RPMI7951 (cell line): Measurements from ENCODE around the gene SFXN3. TPM values are rescaled to one million over a fixed set of nuclear protein-coding genes. Genes with fewer than 3 reads are reported as not detected.

ENCODE experiments used
- DNase-seq: peaks from one replicate; pipeline ENCODE4 v3.0.0-alpha.2; 2012; ENCODE audit warnings: low read depth
- total RNA-seq: library from RNA; depleted of rRNA; stranded (reverse); fragments of >200 nt; shearing (Covaris generic); gene quantifications from 2 replicates; pipeline ENCODE4 v1.2.3, GENCODE V29; 2014

Gene SFXN3
- total RNA-seq, 1 experiment from 2014 or later: 125 TPM

DNA sequence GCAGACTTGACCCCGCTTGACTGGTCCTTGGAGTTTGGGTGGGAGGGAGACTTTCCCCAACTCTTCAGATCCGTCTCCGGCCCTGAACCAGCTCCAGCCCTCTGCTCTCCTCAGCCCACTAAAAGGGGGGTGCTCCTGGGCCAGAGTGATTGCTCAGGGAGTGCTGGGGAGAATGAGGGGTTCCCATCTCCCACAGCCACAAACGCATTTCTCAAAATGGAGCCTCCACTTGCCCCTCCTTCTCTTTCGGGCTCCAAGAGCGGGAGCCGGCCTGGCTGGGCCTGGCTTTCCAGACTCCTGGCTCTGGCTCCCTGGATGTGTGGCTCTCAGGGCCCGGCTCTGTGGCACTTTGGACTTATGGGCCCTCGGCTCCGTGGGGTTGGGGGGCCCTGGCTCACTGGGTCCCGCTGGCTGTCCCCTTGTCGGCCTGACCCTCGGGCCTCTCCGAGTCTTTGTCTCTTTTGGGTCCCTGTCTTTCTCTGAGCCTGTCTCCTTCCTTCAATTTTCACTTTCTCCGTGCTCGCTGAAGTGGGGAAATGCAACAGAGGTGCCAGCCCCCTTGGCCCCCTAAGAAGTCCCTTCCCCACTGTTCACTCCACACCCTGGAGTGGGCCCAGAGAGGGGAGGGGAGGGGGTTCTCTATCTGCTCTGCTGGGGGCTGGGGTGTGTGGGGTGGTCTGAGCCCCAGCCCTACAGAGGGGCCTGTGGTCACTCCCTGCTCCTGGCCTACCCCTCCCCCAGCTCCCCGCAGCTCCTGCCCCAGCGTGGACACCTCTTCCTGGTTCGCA lies 30.7 kb upstream of the SFXN3 start:
- DNase-seq: no peak

- peak; percentile 74 for DNase-seq
These were observed 29.9 kb upstream of the SFXN3 start for GRCh38 chr10:101000915-101001658.

DNA sequence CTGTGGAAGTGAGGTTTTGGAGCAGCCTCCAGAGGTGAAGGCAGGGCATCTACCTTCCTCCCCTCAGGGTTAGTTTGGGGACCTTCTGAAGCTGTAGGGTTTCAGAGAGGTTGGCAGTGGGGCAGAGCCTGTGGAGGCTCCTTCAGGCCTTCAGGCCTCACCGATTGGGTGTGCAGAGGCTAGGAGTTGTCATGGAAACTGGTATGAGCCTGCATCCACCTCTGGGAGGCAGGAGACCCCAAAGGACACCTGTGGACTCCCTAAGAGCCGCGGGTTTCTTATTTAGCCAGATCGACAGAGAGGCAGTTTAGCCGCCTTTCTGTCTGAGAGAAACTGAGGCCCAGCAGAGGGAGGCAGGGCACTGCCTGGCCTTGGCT lies 29.4 kb upstream of the SFXN3 start:
- DNase-seq: no peak

- no peak for DNase-seq
These were observed 28.6 kb upstream of the SFXN3 start for GRCh38 chr10:101002456-101002855.

- DNase-seq: no peak
These were observed 27.3 kb upstream of the SFXN3 start for GRCh38 chr10:101003639-101004206.

DNA sequence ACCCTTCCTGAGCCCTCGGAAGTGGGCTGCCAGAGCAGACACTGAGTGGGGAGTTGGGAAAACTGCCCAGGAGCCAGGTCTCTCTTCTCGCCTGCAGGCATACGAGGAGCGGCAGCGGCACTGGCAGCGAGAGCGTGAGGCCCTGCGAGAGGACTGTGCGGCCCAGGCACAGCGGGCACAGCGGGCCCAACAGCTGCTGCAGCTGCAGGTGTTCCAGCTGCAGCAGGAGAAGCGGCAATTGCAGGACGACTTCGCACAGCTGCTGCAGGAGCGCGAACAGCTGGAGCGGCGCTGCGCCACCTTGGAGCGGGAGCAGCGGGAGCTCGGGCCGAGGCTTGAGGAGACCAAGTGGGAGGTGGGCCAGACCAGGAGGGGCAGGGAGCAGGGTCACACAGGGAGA lies 25.7 kb upstream of the SFXN3 start:
- DNase-seq: no peak

GRCh38 chr10:101005869-101006567 lies 25.0 kb upstream of the SFXN3 start:
- DNase-seq: no peak

GRCh38 chr10:101006593-101007098 lies 24.4 kb upstream of the SFXN3 start:
- no peak for DNase-seq

DNA sequence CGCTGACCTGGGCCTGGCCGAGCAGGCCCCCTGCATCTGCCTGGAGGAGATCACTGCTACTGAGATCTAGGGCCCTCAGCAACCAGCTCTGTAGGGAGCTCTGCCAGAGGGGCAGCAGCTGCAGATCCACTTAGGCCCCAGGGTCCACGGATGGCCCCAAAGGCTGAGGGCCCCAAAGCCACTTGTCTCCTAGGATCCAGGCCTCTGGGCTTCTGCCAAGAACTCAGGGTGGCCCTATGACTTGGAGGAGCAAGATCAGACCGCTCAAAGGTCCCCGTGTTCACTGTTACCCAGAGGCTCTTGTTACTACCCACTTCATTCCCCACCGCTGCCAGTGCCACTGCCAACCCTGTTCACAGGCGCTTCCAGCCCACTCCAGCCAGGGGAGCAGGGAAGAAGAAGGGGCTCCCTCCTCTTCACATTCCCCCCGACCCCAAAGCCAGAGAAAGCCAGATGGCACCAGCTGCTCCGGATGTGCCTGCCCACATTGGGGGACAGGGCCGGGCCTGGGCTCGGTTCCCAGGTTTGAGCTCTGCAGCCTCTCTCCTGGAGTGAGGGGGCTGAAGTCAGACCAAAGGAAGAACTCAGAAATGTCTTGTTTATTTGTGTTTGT lies 23.8 kb upstream of the SFXN3 start:
- no peak for DNase-seq

- DNase-seq: no peak
These were observed 22.9 kb upstream of the SFXN3 start for GRCh38 chr10:101007915-101008822.

DNA sequence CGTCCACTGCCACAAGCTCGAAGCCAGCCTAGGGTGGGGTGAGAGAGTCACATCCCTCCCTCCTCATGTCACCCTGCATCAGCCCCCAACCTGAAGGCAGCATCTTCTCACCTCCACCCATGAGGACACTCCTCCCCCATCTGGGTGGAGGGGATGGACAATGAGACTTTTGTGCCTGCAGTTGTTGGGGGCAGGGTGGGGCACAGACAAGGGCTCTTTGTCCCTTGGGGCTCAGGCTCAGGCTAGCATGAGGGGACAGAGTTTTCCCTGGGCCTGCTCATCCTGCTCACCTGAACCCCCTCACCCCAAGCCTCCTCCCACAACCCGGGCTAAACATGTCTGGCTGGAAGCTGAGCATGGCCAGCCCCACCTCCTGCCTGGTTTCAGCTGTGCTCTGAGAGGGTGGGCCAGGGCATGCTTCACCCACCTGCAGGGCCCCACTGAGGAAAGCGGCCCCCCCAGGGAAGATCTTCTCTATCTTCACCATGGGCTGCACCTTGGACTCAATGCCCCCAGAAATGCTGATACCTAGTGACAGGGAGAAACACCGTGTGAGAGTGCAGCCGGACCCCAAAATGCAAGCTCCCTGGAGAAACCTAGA lies 22.1 kb upstream of the SFXN3 start:
- DNase-seq: no peak

DNA sequence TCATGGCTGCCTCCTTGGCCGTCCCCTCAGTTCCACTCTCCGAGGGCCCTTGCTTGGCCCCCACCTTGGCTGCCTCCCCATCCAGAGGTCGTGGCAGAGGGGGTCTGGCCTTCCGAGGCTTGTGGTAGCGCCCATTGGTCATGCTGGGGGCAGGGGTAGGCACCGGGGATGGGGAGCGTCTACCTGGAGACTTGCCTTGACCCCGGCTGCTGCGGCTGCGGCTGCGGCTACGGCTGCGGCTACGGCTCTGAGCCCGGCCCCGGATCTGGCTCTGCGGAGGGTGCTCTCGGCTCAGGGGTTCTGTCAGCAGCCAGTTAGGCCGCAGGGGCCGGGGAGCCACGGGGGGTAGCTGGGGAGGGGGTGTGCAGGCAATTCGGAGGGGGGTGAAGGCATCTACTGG lies 20.7 kb upstream of the SFXN3 start:
- DNase-seq: no peak

GRCh38 chr10:101011517-101012423 lies 19.3 kb upstream of the SFXN3 start:
- no peak for DNase-seq

DNA sequence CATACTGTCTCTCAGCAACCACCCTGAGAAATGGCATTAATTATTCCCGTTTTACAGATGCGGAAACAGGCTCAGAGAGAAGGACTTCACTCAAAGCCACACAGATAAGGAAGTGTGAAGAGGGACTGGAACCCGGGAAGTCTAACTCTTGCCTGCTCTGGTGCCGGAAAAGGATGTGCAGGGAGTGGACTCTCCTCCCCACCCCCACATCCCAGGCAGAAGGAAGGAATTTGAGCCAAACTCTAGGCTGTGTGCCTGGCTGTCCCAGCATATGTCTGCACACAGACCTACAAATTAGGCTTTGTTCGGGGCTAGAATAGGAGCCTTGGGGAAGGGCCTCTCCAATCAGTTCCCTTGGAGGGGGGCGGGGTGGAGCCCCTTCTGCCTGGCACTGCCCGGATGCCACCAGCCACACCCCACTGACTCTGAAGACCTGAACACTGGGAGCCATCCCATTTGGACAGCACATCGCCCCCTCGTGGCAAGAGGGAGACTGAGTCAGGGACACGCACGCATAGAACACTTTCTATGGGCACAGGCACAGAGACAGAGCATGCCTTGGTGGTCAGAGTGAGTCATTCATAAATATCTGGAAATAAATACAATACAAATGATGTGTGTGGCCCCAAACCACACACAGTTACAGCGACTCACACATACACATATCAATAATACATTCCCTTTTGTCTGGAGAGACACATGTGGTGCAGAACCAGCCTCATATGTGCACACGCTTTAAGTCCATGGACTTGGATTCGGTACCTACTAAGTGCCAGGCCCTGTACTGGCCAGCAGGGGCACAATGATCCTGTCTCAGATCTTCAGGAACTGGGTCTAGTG lies 18.3 kb upstream of the SFXN3 start:
- DNase-seq: peak; percentile 88

GRCh38 chr10:101013365-101013825 lies 17.6 kb upstream of the SFXN3 start:
- DNase-seq: no peak

DNA sequence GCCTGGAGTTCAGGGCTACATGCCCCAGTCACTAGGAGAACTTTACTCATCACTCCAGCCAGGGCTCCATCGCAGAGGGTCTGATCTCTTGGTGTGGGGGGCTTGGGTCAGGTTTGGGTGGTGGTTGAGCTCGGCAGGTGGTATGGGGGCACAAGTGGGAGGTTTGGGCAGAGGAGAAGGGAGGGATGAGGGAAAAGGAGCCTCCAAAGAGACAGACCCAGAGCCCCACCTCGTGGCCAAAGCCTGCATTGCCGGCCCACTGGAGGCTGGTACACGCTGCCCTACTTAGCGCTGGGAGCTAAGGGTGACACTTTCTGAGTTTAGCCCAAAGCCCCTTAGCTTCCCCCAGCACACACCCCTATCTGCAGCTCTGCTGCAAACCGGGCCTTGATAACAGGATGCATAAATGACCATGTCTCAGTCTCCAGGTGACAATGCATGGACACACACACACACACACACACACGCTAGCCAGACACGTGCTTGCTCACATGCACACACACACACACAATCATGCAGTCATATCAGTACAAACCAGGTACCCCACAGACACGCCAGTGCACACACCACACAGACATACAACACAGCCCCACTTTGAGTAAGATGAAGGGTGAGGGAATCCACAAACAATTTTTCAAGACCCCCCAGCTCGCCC lies 16.7 kb upstream of the SFXN3 start:
- DNase-seq: peak; percentile 59

DNA sequence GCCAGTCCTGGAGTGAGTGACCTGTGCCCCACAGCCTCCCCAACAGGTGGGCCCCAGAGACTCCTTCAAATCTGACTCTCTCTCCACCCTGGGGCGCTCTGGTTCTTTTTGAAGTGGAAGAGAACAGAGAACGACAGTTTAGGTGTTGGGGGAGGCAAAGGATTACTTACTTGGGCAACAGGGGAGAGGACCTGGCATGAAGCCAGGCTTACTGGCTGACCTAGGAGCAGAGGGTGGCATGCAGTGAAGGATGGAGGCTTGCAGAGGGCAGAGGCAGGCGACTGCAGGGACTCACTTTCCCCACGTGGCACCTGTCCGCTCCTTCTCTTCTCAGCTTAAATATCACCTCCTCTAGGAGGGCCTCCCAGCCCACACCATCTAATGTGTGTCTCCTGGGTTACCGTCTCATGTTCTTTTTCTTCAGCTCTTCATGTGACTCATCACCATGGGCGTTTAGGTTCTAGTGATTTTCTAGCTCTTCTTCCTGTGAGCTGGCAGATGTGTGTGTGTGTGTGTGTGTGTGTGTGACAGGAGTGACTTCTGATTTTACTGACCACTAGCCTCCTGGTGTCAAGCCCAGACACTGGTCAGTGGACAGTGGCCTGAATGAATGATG lies 16.0 kb upstream of the SFXN3 start:
- DNase-seq: peak; percentile 92
